ENCODE measurements around the gene PTGES2.

The PTGES2 gene

GRCh38 chr9:128145536-128145935 lies 18.0 kb upstream of the PTGES2 start:
- TF ChIP-seq CTCF (IDR thresholded peaks at IDR 0.05) = no peak

GRCh38 chr9:128144239-128145181 lies 17.0 kb upstream of the PTGES2 start:
- TF ChIP-seq CTCF (IDR thresholded peaks at IDR 0.05) = no peak

GRCh38 chr9:128143525-128144238 lies 16.2 kb upstream of the PTGES2 start:
- no peak for TF ChIP-seq CTCF (IDR thresholded peaks at IDR 0.05)

GRCh38 chr9:128142596-128142995 lies 15.1 kb upstream of the PTGES2 start:
- TF ChIP-seq CTCF (IDR thresholded peaks at IDR 0.05) = no peak

- no peak for TF ChIP-seq CTCF (IDR thresholded peaks at IDR 0.05)
Observed at GRCh38 chr9:128142061-128142460, 14.5 kb upstream of the PTGES2 start.

GRCh38 chr9:128141604-128142003 lies 14.1 kb upstream of the PTGES2 start:
- TF ChIP-seq CTCF (IDR thresholded peaks at IDR 0.05) = no peak

GRCh38 chr9:128139621-128140020 lies 12.1 kb upstream of the PTGES2 start:
- no peak for TF ChIP-seq CTCF (IDR thresholded peaks at IDR 0.05)

Data from LNCAP (cell line).